ENCODE results near the gene MPO. TPM values are rescaled to one million over a fixed set of nuclear protein-coding genes. Genes with fewer than 3 reads are reported as not detected.

Gene MPO
- total and polyA plus RNA-seq, 2 of the 8 experiments (the other 6 are each of a cell fraction or from before 2014, with no cell fraction given), result 0.06 to 0.74 TPM

DNA sequence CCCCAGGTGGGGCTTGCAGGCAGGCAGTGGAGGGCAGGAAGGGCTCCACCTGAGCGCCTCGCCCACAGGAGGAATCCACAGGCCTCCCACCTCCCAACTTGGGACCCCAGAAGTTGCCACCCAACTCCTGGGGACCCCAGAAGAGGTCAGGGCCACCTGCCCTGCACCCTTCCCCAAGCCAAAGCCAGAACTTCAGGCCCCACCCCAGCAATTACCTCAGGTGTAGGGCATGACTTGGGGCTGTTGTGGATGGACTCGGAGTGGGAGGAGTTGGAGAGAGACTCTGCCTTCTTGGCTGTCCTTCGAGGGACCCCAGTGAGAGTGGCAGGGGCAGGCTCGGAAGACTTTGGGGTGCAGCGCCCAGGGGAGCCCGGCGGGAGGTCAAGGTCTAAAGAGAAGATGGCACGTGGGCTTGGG lies 37.3 kb upstream of the MPO start (continued):
- TF ChIP-seq FOSL1 (IDR thresholded peaks at IDR 0.05; ENCODE audit: insufficient read depth, low read depth, low read length), result no peak
- no peak for TF ChIP-seq MAFK (IDR thresholded peaks at IDR 0.05; ENCODE audit: low read depth, low read length)
- TF ChIP-seq NANOG (IDR thresholded peaks at IDR 0.05; ENCODE audit: insufficient read depth, low read depth, low read length, poor library complexity, severe bottlenecking), result no peak
- TF ChIP-seq RAD21 (IDR thresholded peaks at IDR 0.05 in 1 of 2, conservative IDR thresholded peaks at IDR 0.05 in 1 of 2; ENCODE audit: low read depth in 2 of 2, low read length in 2 of 2), result no peak
